Ascending aorta (tissue), 2 donors: Measurements from ENCODE around the gene ZC3H6. TPM values are rescaled to one million over a fixed set of nuclear protein-coding genes. Genes with fewer than 3 reads are reported as not detected.
A peak's percentile ranks its signal among the peaks of the same experiment; 100 is the strongest.
"Not testable (repeated sequence)": the region's sequence is repeated elsewhere in the genome, so short reads cannot be mapped to it uniquely, and the experiment has no call there.

ENCODE experiments used
- DNase-seq, 2 donors: peaks; one replicate each; pipeline ENCODE4 v3.0.0-alpha.2; 2019; ENCODE audit warnings: low spot score in 2 of 2
- H3K27ac ChIP-seq, 2 donors: fragments of 200-600 bp; sonication (generic); one replicate each; pipeline ENCODE4 v1.5.1; 2016 to 2017; ENCODE audit warnings: mild to moderate bottlenecking in 1 of 2
- H3K27me3 ChIP-seq: fragments of 200-600 bp; sonication (generic); one replicate; pipeline ENCODE4 v1.5.1; 2017
- H3K36me3 ChIP-seq, 2 donors: fragments of 200-600 bp; sonication (generic); one replicate each; pipeline ENCODE4 v1.5.1; 2016
- H3K4me1 ChIP-seq, 2 donors: fragments of 200-600 bp; sonication (generic); one replicate each; pipeline ENCODE4 v1.5.1; 2016 to 2017; ENCODE audit warnings: mild to moderate bottlenecking in 1 of 2
- H3K4me3 ChIP-seq, 2 donors: fragments of 200-600 bp; sonication (generic); one replicate each; pipeline ENCODE4 v1.5.1; 2016 to 2017; ENCODE audit warnings: mild to moderate bottlenecking in 1 of 2
- H3K9me3 ChIP-seq, 2 donors: fragments of 200-600 bp; sonication (generic); one replicate each; pipeline ENCODE4 v1.5.1; 2016
- intact Hi-C: fragments of 100-400 bp; cut with DNase I; formaldehyde crosslinking; loops from one replicate; pipeline ENCODE4 v1.15.1; 2023
- total RNA-seq: library from RNA; depleted of rRNA; stranded (reverse); fragments of >200 nt; gene quantifications from one replicate; pipeline ENCODE4 v1.1.0, GENCODE V29; 2016
- TF ChIP-seq, protein P1 (sequence below), 3 experiments: fragments of 200-600 bp in 2 of 3; fragments of 450-650 bp in 1 of 3; sonication (generic) in 2 of 3; IDR thresholded peaks; one replicate each; pipeline ENCODE4 v1.5.1; 2016 to 2019; ENCODE audit warnings: antibody characterized with exemption in 3 of 3, mild to moderate bottlenecking in 1 of 3, moderate library complexity in 1 of 3

ZC3H6 gene
- total RNA-seq, 1 donor from 2014 or later, result 1.5 TPM

GRCh38 chr2:112276954-112277353, 1.6 kb downstream of the ZC3H6 start:
- TF ChIP-seq, protein P1, sequence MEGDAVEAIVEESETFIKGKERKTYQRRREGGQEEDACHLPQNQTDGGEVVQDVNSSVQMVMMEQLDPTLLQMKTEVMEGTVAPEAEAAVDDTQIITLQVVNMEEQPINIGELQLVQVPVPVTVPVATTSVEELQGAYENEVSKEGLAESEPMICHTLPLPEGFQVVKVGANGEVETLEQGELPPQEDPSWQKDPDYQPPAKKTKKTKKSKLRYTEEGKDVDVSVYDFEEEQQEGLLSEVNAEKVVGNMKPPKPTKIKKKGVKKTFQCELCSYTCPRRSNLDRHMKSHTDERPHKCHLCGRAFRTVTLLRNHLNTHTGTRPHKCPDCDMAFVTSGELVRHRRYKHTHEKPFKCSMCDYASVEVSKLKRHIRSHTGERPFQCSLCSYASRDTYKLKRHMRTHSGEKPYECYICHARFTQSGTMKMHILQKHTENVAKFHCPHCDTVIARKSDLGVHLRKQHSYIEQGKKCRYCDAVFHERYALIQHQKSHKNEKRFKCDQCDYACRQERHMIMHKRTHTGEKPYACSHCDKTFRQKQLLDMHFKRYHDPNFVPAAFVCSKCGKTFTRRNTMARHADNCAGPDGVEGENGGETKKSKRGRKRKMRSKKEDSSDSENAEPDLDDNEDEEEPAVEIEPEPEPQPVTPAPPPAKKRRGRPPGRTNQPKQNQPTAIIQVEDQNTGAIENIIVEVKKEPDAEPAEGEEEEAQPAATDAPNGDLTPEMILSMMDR (IDR thresholded peaks at IDR 0.05), result no peak
- no peak for DNase-seq
- H3K4me3 ChIP-seq, result peak overlapping the region; percentile 96 to 99
- H3K9me3 ChIP-seq, result no peaks in the 10 kb centered on the region
- H3K36me3 ChIP-seq, result no peaks in the 10 kb centered on the region
- no peaks in the 10 kb centered on the region for H3K27me3 ChIP-seq
- H3K4me1 ChIP-seq, result peaks cover 0 to 8% of the 10 kb centered on the region in 2 donors
- intact Hi-C loops, result no loop called here
- H3K27ac ChIP-seq, result peak overlapping the region; percentile 100

DNA sequence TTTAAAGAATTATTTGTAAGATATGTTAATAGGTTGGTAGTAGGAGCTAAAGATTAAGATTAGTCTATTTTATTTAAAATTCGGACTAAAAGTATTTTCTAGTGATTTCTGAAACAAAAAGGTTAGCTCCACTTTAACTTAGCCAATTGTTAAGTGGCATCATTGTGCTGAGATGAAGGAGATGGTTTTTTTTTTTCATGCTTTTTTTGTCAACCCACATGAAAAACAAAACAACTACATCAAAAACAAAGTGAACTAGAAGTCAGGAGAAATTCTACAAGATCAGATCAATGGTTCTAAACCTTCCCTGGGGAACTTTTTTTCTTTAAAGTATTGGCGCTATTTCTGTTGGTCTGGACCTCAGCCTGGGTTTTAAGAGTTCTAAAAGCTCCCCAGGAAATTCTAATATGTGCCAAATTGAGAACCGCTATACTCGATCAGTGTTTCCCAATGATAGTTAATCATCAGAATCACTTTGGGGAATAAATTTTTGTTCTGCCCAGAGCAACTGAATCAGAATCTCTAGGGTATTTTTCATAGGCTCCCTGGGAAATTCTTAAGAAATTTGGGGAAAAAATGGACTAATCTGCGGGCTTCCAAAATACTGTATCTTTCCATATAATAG, 2.3 kb downstream of the ZC3H6 start:
- DNase-seq, result no peak
- TF ChIP-seq, protein P1 (IDR thresholded peaks at IDR 0.05), result no peak
- no peaks in the 10 kb centered on the region for H3K27me3 ChIP-seq
- H3K9me3 ChIP-seq, result no peaks in the 10 kb centered on the region
- no peaks in the 10 kb centered on the region for H3K36me3 ChIP-seq
- peaks cover 0 to 10% of the 10 kb centered on the region in 2 donors for H3K4me1 ChIP-seq
- intact Hi-C loops, result no loop called here
- H3K27ac ChIP-seq, result peak overlapping the region; percentile 1 to 31
- H3K4me3 ChIP-seq, result no peak overlapping the region

DNA sequence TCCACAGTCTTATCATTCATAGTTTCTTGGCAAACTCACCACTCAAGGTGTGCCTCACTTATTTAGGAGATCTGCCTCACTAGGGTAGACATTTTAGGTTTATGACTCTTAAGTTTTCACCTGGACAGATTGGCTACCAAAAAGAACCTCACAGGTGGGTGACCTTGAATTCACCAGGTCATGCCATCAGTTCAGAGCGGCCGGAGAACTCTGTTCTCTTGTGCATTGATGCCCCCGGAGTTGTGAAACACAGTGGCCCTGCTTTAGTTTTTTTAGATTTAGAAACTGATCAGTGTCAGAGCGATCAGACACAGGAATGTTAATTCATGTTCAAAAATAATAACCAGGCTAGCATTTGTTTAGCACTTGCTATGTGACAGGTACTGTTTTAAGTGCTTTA, 6.7 kb downstream of the ZC3H6 start:
- H3K27ac ChIP-seq, result peak overlapping the region in 1 of 2 donors; percentile 12
- DNase-seq, H3K9me3 ChIP-seq, H3K4me1 ChIP-seq, H3K36me3 ChIP-seq, intact Hi-C loops, H3K4me3 ChIP-seq, H3K27me3 ChIP-seq: not testable (repeated sequence)

GRCh38 chr2:112283535-112283934, 8.1 kb downstream of the ZC3H6 start:
- DNase-seq, H3K27ac ChIP-seq, intact Hi-C loops, H3K4me1 ChIP-seq, H3K4me3 ChIP-seq, H3K27me3 ChIP-seq, H3K36me3 ChIP-seq, H3K9me3 ChIP-seq: not testable (repeated sequence)

GRCh38 chr2:112290088-112290487, 14.7 kb downstream of the ZC3H6 start:
- intact Hi-C loops, result no loop called here
- TF ChIP-seq, protein P1 (IDR thresholded peaks at IDR 0.05), result no peak
- Histone ChIP-seq H3K27ac (no peak overlapping the region), H3K4me1 (no peaks in the 10 kb centered on the region), H3K4me3 (no peak overlapping the region), H3K9me3 (no peaks in the 10 kb centered on the region), H3K36me3 (no peaks in the 10 kb centered on the region), H3K27me3 (no peaks in the 10 kb centered on the region)
- DNase-seq, result no peak

GRCh38 chr2:112290648-112291047, 15.3 kb downstream of the ZC3H6 start:
- H3K9me3 ChIP-seq, result no peaks in the 10 kb centered on the region
- no peaks in the 10 kb centered on the region for H3K4me1 ChIP-seq
- no peak for DNase-seq
- TF ChIP-seq, protein P1 (IDR thresholded peaks at IDR 0.05), result no peak
- peak overlapping the region in 1 of 2 donors; percentile 17 for H3K27ac ChIP-seq
- no peaks in the 10 kb centered on the region for H3K27me3 ChIP-seq
- no peak overlapping the region for H3K4me3 ChIP-seq
- H3K36me3 ChIP-seq, result no peaks in the 10 kb centered on the region
- intact Hi-C loops, result no loop called here
